K562 (cell line): Measurements from ENCODE around the gene UBE3D. TPM values are rescaled to one million over a fixed set of nuclear protein-coding genes. Genes with fewer than 3 reads are reported as not detected.

Experiments used
- CBFA2T3 ChIP-seq: fragments of 450-650 bp; IDR thresholded peaks from 2 replicates; pipeline ENCODE4 v1.6.1; 2017
- CBX1 ChIP-seq: sonication (generic); IDR thresholded peaks from 2 replicates; pipeline ENCODE4 v1.6.1; 2016; ENCODE audit warnings: antibody characterized with exemption, low read depth, mild to moderate bottlenecking
- CBX8 ChIP-seq: fragments of 200-600 bp; sonication (generic); IDR thresholded peaks from 2 replicates; pipeline ENCODE4 v1.6.1; 2012; ENCODE audit warnings: borderline replicate concordance, mixed run types, low read depth, mild to moderate bottlenecking, moderate library complexity, mixed read lengths, low read length, control low read depth, inconsistent platforms; ENCODE audit not compliant: poor library complexity, severe bottlenecking; ENCODE audit errors: extremely low read depth
- KLF16 ChIP-seq: IDR thresholded peaks from 2 replicates; pipeline ENCODE4 v1.6.1; 2016; ENCODE audit warnings: antibody characterized with exemption
- MBD2 ChIP-seq: sonication (generic); IDR thresholded peaks from 2 replicates; pipeline ENCODE4 v1.6.1; 2016; ENCODE audit warnings: low read depth, borderline replicate concordance
- NUFIP1 ChIP-seq: fragments of 450-650 bp; IDR thresholded peaks from 2 replicates; pipeline ENCODE4 v1.6.1; 2018; ENCODE audit not compliant: partially characterized antibody
- RBM25 ChIP-seq: fragments of 200-400 bp; formaldehyde crosslinking; IDR thresholded peaks from 2 replicates; pipeline ENCODE4 v1.6.1; 2018; ENCODE audit warnings: low read length, low read depth, moderate library complexity; ENCODE audit not compliant: severe bottlenecking
- SUPT5H ChIP-seq: fragments of 450-650 bp; IDR thresholded peaks from 2 replicates; pipeline ENCODE4 v1.6.1; 2016
- TCF3 ChIP-seq: sonication (generic); formaldehyde crosslinking; IDR thresholded peaks from 2 replicates; pipeline ENCODE4 v1.4.0; 2020; ENCODE audit warnings: mild to moderate bottlenecking, missing genetic modification reagents
- ZFX ChIP-seq: sonication (generic); formaldehyde crosslinking; IDR thresholded peaks from 2 replicates; pipeline ENCODE4 v1.8.0; 2022; ENCODE audit warnings: mild to moderate bottlenecking, missing genetic modification reagents, moderate library complexity
- ZNF134 ChIP-seq: fragments of 250-450 bp; sonication (Bioruptor Pico); conservative IDR thresholded peaks from 2 replicates; pipeline ENCODE4 v1.4.0; 2020
- ZNF707 ChIP-seq: fragments of 250-450 bp; sonication (Bioruptor Pico); conservative IDR thresholded peaks from 2 replicates; pipeline ENCODE4 v1.8.0; 2022; ENCODE audit warnings: inconsistent platforms, mild to moderate bottlenecking, moderate library complexity
- polyA plus RNA-seq, 8 experiments: library from polyadenylated mRNA; depleted of rRNA in 4 of 8; stranded (reverse) in 5 of 8; unstranded in 3 of 8; fragments of >200 nt; fragmentation: Nextera tagmentation in 2 of 8; fragmentation: Illumina TruSeq in 1 of 8; extraction: Ambion mirVana in 2 of 8; extraction: Trizol in 1 of 8; gene quantifications; 2 replicates each; pipeline versions ENCODE4 v1.2.1 to v1.2.3, GENCODE V29; 2011 to 2014; ENCODE audit warnings: inconsistent platforms in 1 of 8, missing spikeins in 1 of 8
- total RNA-seq, 7 experiments: library from RNA; depleted of rRNA in 6 of 7; stranded (reverse); fragments of >200 nt in 6 of 7; fragmentation: Illumina TruSeq in 2 of 7; extraction: Trizol in 2 of 7; gene quantifications; 2 replicates each; pipeline versions ENCODE4 v1.2.1 to v1.2.3, GENCODE V29; 2011 to 2021; ENCODE audit warnings: low replicate concordance in 1 of 7
- TF ChIP-seq, protein P1 (sequence below): sonication (generic); formaldehyde crosslinking; IDR thresholded peaks from 2 replicates; pipeline ENCODE4 v1.5.0; 2020; ENCODE audit warnings: missing genetic modification reagents
- TF ChIP-seq, protein P2 (sequence below): fragments of 250-450 bp; sonication (Bioruptor Pico); IDR thresholded peaks from 2 replicates; pipeline ENCODE4 v1.8.0; 2022; ENCODE audit warnings: inconsistent platforms
- TF ChIP-seq, protein P3 (sequence below): fragments of 200-800 bp; sonication (Bioruptor generic); IDR thresholded peaks from 2 replicates; pipeline ENCODE4 v1.6.1; 2016; ENCODE audit warnings: missing genetic modification characterization, missing compliant biosample characterization
- TF ChIP-seq, protein P4 (sequence below): fragments of 450-650 bp; IDR thresholded peaks from 2 replicates; pipeline ENCODE4 v1.6.1; 2017; ENCODE audit warnings: antibody characterized with exemption

The UBE3D gene
- total and polyA plus RNA-seq, 9 of the 15 experiments (the other 6 are each of a cell fraction or from before 2014, with no cell fraction given) = 9.4 to 17.6 (median 11.9) TPM

DNA sequence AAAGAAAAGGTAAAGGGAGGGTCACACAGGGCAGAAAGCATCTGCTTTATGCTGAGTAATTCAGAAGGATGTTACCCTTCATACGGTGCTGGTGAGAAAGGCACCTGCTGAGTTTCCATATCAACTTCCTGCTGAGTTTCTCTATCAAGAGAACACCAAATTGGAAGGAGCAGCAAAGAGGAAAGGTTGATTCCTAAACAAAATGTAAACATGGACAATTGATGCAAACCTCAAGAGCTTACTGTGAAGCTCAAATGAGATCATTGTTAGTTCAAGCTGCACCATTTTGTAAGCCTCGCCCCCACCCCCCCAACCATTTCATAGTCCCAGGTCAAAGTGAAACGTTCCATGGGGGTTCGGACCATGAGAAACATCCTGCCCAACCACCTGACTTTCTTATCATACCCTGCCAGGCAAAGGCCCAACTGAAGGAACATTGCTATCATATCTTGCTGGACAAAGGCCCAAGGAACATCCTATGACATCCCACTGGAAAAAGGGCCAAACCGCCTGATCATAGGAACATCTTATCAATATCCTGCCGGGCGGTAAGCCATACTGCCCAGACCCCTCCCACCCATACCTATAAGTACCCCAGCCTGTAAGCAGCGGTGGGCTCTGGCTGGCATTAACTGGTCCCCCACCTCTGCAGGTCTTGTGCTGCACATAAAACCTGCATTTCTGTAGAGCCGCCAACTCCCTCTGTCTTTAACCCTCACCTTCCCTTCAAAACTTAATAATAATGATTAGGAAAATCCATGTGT is 171.6 kb downstream of the UBE3D start (continued):
- TF ChIP-seq, protein P1, sequence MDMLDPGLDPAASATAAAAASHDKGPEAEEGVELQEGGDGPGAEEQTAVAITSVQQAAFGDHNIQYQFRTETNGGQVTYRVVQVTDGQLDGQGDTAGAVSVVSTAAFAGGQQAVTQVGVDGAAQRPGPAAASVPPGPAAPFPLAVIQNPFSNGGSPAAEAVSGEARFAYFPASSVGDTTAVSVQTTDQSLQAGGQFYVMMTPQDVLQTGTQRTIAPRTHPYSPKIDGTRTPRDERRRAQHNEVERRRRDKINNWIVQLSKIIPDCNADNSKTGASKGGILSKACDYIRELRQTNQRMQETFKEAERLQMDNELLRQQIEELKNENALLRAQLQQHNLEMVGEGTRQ (CRISPR knock-in tag) = 0 out of 2 replicates have a peak, but pooled peaks have one; percentile 8
- no peak for TF ChIP-seq MBD2
- no peak for TF ChIP-seq RBM25
- TF ChIP-seq ZNF707 = no peak
- no peak for TF ChIP-seq CBX8
- TF ChIP-seq, protein P2, sequence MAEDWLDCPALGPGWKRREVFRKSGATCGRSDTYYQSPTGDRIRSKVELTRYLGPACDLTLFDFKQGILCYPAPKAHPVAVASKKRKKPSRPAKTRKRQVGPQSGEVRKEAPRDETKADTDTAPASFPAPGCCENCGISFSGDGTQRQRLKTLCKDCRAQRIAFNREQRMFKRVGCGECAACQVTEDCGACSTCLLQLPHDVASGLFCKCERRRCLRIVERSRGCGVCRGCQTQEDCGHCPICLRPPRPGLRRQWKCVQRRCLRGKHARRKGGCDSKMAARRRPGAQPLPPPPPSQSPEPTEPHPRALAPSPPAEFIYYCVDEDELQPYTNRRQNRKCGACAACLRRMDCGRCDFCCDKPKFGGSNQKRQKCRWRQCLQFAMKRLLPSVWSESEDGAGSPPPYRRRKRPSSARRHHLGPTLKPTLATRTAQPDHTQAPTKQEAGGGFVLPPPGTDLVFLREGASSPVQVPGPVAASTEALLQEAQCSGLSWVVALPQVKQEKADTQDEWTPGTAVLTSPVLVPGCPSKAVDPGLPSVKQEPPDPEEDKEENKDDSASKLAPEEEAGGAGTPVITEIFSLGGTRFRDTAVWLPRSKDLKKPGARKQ (CRISPR knock-in tag) = no peak
- TF ChIP-seq, protein P3, sequence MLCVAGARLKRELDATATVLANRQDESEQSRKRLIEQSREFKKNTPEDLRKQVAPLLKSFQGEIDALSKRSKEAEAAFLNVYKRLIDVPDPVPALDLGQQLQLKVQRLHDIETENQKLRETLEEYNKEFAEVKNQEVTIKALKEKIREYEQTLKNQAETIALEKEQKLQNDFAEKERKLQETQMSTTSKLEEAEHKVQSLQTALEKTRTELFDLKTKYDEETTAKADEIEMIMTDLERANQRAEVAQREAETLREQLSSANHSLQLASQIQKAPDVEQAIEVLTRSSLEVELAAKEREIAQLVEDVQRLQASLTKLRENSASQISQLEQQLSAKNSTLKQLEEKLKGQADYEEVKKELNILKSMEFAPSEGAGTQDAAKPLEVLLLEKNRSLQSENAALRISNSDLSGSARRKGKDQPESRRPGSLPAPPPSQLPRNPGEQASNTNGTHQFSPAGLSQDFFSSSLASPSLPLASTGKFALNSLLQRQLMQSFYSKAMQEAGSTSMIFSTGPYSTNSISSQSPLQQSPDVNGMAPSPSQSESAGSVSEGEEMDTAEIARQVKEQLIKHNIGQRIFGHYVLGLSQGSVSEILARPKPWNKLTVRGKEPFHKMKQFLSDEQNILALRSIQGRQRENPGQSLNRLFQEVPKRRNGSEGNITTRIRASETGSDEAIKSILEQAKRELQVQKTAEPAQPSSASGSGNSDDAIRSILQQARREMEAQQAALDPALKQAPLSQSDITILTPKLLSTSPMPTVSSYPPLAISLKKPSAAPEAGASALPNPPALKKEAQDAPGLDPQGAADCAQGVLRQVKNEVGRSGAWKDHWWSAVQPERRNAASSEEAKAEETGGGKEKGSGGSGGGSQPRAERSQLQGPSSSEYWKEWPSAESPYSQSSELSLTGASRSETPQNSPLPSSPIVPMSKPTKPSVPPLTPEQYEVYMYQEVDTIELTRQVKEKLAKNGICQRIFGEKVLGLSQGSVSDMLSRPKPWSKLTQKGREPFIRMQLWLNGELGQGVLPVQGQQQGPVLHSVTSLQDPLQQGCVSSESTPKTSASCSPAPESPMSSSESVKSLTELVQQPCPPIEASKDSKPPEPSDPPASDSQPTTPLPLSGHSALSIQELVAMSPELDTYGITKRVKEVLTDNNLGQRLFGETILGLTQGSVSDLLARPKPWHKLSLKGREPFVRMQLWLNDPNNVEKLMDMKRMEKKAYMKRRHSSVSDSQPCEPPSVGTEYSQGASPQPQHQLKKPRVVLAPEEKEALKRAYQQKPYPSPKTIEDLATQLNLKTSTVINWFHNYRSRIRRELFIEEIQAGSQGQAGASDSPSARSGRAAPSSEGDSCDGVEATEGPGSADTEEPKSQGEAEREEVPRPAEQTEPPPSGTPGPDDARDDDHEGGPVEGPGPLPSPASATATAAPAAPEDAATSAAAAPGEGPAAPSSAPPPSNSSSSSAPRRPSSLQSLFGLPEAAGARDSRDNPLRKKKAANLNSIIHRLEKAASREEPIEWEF (CRISPR knock-in tag) = peak; percentile 46
- TF ChIP-seq CBFA2T3 = peak; percentile 92
- TF ChIP-seq TCF3 (CRISPR knock-in tag) = peak; percentile 90
- TF ChIP-seq, protein P4, sequence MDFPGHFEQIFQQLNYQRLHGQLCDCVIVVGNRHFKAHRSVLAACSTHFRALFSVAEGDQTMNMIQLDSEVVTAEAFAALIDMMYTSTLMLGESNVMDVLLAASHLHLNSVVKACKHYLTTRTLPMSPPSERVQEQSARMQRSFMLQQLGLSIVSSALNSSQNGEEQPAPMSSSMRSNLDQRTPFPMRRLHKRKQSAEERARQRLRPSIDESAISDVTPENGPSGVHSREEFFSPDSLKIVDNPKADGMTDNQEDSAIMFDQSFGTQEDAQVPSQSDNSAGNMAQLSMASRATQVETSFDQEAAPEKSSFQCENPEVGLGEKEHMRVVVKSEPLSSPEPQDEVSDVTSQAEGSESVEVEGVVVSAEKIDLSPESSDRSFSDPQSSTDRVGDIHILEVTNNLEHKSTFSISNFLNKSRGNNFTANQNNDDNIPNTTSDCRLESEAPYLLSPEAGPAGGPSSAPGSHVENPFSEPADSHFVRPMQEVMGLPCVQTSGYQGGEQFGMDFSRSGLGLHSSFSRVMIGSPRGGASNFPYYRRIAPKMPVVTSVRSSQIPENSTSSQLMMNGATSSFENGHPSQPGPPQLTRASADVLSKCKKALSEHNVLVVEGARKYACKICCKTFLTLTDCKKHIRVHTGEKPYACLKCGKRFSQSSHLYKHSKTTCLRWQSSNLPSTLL = no peak
- TF ChIP-seq SUPT5H = no peak
- 0 out of 2 replicates have a peak, but pooled peaks have one; percentile 51 for TF ChIP-seq ZNF134
- TF ChIP-seq ZFX = peak; percentile 52
- 0 out of 2 replicates have a peak, but pooled peaks have one; percentile 28 for TF ChIP-seq KLF16
- TF ChIP-seq CBX1 = no peak
- TF ChIP-seq NUFIP1 = no peak
